ENCODE data around the gene PODNL1.

PODNL1 gene

DNA sequence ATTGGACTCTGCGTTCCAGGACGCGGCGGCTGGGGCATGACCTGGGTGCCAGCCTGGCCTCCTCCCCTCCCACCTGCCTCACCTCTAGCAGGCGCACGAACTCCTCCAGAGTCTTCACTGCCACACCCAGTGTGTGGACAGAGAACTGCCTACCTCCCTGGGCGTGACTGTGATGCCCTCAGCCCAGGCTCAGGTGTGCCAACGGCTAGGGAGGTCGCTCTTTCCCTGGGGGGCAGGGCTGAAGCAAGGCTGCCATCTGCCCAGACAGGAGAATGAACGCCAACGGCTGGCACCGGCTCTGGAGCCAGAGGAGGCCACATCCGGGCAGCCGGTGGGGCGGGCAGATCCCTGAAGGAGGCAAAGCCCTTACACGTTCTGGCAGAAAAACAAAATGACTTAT is 49.9 kb downstream of the PODNL1 start:
- DNase-seq (ENCODE audit: low read depth) = no peak

DNA sequence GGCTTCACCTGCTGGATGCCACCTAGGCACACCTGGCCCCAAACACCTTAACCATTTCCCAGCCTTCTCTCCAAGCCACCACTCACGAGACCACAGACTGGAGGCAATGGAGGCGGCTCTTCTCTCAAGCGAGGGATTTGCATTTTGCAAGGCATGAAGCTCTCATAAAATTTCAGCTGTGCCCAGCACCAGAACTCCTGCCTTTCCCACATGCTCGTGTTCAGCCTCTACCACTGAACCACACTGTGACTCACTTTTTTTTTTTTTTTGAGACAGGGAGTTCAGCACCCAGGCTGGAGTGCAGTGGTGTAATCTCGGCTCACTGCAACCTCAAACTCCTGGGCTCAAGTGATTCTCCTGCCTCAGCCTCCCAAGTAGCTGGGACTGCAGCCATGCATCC is 50.7 kb downstream of the PODNL1 start:
- no peak for DNase-seq (ENCODE audit: low read depth)

DNA sequence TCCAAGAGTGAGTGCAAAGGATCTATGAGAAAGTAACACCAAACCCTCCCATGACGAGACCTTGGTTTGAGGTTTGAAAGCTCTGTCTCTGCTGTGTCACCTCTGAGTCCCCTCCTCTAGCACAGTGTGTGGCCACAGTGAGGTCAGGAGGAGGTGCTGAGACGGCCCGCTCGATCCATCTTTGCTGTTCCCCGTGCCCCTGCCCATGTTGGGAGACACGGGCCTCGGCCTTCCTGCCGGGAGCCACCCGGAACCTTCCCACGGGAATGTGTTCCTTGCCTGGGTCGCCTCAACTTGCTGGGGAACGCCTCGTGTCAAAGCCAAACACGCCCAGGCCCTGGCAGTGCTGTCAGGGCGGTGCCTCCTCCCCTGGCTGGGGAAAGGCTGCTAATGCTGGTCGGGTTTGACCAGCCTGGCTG is 51.2 kb downstream of the PODNL1 start:
- no peak for DNase-seq (ENCODE audit: low read depth)

DNA sequence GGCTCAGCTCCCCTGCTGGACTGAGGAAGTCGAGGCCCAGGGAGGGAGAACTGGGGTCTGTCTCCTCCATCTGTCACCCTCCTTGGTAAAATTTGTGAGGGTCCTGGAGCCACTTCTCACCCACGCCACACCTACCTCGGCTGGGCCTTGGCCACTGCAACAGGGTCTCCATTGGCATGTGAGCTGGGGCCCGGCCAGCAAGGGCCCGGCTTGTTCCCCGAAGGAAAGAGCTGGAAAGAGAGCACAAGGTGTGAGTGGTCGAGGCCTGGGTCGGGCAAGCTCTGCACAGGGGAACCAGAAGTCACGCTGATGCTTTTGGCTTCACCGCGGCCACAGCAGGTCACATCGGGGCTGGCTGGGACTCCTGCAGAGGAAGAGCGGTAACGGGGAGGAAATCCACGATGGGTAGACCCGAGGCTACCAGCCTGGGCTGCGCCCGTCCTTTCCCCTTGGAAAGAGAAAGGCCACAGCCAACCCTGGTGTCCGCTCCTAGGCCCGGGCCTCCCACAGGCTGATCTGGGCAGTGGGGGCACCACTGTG is 52.3 kb downstream of the PODNL1 start:
- DNase-seq (ENCODE audit: low read depth) = no peak

DNA sequence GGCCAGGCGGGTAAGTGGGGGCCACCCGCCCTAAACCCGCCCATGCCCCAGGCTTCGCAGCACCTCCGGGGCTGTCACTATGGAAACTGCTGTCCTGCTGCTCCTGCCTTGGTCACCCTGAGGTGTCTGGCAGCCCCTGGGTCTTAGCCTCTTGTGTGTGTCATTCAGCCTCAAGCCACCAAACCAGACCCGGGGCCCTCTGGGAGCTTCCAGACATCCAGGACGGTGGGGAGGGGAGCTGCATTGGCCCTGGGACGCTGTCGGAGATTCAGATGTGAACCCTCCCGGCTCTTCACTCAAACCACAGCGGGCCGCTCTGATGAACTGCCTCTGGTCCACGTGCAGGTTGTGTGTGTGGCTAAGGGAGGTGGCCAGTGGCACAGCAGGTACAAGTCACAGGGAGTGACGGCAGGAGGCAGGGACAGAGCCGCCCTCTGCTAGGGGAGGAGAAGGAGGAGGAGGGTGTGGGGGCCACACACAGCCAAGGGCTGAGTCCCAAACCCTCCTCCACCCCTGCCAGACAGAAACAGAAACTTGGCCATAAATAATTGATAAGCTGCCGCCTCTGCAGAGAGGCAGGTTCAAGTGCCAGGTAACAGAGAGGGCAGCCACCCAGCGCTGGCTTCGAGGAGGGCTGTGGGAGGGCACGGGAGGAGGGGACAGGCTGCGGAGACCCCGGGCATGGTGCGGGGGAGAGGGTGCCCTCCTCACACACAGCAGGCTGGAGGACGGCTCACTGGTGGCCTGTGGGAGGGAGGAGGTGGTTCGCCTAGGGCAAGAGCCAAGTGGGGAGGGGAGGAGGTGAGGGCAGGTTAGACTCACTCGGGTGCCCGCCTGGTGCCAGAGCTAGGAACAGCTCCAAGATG is 53.3 kb downstream of the PODNL1 start:
- no peak for DNase-seq (ENCODE audit: low read depth)

DNA sequence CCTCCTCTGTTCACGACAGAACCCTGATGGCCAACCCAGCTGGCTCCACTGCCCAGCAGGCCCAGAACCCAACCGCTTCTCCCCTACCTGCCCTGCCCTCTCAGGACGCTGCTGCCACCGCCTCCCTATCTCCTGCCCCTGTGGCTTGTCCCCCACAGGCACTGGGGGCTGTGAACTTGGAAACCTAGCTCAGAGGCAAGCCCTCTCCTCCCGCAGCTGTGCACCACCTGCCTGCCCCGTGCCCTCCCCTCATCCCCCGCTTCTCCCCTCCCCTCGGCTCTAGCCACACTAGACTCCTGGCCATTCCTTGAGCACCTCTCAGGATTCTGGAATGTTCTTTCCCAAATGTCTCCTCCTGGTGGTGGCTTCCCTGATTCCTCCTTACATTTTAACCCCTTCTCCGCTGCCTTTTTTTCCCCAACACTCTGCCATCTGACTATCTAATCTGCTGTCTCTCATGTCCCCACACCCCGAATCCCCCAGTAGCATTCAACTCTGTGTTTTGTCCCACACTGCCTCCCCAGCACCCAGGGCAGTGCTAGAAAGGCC is 54.6 kb downstream of the PODNL1 start:
- no peak for DNase-seq (ENCODE audit: low read depth)

DNA sequence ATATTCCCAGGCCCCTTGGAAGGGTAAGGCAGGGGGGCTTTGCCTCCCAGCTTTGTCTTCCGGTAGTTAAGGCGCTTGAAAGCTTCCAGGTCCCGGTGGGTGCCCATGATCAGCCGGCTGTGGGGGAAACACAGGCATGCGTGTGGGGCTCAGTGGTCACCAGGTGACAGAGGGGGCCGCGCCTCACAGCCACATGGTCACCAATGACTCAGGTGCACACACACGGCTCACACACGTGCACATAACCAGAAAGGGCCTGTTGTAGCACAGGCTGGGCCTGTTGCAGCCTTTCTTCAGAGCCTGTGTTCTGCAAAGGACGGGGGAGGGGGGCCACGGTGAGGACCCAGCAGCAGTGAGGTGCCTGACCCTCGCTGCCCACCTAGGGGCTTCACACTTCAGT is 55.4 kb downstream of the PODNL1 start:
- DNase-seq (ENCODE audit: low read depth) = no peak

DNA sequence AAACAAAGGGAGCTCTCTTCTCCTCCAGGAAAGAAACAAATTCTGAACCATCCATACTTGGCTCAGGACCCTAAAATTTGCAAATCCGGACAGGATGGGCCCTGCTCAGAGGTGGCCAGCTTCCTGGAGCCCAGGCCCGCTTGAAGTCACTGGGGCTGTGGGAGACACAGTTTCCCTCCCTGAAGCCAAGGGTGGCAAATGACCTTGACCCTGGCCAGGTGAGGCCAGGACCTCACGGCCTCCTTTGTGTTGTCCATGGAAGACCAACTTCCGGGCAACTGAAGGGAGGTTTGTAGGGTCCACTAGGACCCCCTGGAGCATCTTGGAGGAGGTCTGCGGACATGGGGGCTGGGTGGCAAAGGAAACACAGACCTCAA is 55.8 kb downstream of the PODNL1 start:
- no peak for DNase-seq (ENCODE audit: low read depth)

DNA sequence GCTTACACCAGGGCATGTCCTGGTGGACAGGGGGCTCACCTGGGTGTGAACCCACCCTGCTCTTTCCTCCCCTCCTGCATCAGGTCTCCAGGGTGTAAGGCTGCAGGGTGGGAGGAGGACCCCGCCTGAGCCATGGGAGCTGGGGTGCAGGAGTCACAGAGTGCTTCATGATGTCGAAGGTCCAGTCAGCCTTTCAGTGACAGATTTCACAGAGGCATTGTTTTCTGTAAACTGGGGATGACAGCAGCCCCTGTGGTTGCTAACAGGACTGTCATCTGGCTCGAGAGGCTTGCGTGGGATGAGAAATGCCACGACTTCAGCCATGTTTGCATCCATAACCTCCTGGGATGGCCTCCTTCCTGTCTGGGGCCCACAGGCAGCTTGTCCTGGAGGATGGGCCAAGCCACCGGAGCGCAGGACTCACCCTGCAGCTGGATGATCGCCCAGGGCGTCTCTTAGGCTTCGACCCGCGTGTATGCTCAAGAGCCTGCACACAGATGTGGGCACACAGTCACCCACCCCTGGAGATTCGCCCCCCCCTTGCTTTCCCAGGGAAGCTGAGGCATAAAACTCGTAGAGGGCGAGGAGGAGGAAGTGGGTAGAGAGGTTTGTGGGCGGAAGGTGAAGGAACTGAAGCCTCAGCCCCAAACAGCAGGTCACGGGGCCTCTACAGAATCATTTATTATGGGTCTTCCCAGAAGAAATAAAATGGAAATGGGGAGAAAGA is 56.4 kb downstream of the PODNL1 start:
- DNase-seq (ENCODE audit: low read depth) = no peak

DNA sequence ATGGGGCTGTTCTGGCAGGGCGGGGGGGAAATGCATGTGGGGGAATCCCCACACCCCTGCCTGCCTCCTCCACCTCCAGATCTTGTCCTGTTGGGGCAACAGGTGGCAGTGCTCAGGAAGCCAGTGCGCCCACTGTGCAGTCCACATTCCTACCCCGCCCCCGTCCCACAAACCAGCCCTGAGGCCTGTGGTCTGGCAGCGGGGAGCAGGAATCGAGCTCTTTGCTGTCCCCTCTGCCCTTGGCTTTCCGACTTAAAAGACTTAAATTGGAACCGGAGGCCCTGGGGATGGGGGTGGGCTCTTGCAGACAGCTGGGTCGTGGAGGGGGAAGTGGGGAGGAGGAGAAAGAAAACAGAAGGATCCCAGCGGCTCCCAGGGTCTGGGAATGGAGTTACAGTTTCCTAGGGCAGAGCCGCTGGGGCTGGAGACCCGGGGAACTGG is 56.9 kb downstream of the PODNL1 start:
- no peak for DNase-seq (ENCODE audit: low read depth)

Data from HS-27A (cell line).